HG02642 (cell line): Measurements from ENCODE around the gene RNF167.
"Not testable (repeated sequence)": the region's sequence is repeated elsewhere in the genome, so short reads cannot be mapped to it uniquely, and the experiment has no call there.

Experiments
- ATAC-seq: cut with Tn5 transposase; IDR thresholded peaks from one replicate; pipeline ENCODE4 v1.9.1; 2021; ENCODE audit warnings: mild to moderate bottlenecking; ENCODE audit not compliant: unreplicated experiment, poor library complexity

RNF167 gene

DNA sequence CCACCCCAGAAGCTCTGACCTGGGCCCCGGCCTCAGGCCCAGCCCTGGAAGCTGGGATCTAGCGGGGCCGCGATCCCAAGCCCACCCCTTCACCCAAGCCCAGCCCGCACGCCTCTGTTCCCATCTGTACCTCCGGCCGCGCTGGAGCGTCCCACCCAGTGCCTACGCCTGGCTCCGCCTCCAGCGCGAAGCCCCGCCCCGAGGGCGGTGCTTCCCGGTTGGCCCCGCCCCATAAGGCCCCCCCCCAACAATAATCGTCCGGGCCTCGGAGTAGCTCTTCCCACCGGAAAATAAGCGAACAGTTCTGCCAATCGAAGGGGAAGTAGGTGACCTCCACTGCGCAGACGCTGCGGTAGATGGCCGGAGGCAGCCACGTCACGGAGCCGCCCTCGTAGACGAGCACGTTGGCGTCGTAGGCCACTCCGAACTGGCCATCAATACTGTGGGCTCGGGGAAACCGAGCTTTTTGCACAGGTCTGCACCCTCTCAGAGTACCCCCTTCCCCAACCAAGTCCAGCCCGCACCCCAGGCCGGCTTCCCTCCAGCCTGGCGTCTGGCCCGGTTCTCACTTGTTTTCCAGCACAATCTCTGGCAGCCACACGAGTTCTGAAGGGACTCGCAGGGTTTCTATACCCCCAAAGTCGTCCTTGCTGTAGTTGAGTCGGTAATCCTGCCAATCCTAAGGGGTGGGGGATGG is 38.3 kb upstream of the RNF167 start:
- no peak for ATAC-seq

DNA sequence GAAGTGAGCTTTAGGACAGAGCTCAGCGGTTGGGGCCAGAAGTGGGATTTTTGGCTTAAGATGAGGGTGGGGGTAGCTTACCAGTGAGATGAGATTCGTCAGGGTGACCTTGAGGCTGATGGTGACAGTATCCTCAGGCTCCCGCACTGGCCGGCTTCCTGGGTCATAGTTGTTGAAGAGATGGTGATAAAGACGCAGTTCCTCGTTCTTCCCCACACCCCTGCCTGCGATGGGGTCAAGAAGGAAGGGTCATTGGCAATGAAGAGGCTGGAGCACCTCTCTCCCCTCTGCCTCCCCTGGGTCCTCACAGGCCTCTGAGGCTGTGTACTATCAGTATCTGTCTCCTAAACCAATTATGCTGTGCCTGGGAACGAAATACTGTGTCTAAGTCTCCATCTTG is 37.5 kb upstream of the RNF167 start:
- no peak for ATAC-seq

DNA sequence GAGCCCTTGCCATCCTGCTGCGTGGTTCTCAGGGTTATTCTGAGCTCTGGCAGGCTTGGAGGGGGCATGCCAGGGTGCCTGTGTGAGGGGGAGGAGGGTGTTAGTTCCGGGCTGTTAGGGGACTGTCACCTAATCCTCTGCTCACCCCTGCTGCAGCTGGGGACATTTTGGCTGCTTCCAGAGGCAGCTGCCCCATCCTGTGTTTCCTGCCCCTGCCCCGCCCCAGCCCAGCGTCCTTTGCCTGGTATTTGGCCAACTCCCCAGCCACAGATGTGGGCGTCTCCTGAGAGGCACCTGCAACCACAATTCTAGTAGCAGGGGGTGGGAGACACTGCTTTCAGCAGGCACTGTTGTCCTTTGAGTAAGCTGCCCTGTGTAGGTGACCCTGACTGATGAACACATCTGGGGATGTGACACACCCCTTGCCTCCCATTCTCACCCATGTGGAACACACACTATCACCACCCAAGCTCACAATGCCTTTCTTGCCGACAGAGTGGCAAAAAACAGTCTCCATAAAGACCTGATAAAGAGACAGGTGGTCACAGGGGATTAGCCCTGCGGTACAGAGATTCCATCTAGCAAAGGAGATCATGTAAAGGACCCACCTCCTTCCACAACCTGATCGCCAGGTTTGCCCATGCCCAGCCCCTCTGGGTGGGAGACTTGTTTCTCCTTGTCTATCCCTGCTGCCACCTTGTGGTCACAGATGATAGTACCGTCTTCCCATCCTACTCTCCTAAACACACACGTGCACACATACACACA is 36.8 kb upstream of the RNF167 start, which contains the start of gene CHRNE:
CHRNE (minus strand) TSS at position 48 of the 768 bp plus-strand sequence; CDS start at position 13, 35 bp downstream.
- no peak for ATAC-seq

DNA sequence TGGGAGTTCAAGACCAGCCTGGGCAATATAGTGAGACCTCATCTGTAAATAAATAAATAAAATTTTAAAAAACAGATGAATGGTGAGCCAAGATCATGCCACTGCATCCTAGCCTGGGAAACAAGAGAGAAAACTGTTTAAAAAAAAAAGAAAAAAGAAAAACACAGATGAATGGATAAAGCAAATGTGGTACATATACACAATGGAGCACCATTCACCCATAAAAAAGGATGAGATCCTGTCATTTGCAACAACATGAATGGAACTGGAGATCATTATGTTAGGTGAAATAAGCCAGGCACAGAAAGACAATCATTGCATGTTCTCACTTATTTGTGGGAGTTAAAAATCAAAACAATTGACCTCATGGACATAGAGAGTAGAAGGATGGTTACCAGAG is 33.4 kb upstream of the RNF167 start:
- ATAC-seq = not testable (repeated sequence)

DNA sequence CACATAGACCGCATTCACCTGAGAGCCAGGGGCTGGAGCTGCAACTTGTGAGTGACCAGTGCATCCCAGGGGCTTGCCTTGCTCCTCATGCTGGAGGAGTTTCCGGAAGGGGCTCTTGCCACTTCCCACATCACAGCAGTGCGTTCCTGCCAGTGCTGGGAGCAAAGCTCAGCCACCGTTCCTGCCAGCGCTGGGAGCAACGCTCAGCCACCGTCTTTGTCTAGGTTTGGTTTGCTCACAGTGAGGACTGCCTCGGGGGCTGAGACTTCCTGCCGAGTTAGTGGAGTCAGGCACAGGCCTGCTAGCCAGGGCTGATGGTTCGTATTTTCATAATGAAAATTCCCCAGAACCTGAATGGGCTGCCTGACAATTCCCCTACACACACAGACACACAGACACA is 31.8 kb upstream of the RNF167 start:
- no peak for ATAC-seq

DNA sequence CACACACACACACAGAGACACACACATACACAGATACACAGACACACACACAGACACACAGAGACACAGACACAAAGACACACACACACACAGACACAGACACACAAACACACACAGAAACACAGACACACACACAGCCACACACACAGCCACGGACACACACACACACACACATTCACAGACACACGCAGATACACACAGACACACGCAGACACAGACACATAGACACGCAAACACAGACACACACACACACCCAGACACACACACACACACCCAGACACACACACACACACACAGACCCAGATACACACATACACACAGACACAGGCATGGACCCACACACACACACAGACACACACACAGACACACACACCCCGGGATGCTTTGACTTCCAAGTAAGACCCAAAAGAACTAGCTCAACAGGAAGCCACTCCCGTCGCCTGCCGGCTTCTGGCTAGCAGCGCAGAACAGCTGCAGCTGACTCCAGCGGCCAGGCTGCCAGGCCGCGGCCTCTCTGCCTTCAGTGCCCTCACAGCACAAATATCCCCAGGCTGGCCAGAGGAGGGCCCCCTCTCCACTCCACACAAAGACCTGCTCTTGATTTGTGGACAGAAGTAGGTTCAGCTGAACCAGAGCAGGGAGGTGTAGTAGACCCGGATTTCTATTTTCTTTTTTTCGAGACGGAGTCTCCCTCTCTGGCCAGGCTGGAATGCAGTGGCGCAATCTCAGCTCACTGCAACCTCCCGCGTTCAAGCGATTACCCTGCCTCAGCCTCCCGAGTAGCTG is 31.2 kb upstream of the RNF167 start:
- peak; percentile 64 for ATAC-seq

DNA sequence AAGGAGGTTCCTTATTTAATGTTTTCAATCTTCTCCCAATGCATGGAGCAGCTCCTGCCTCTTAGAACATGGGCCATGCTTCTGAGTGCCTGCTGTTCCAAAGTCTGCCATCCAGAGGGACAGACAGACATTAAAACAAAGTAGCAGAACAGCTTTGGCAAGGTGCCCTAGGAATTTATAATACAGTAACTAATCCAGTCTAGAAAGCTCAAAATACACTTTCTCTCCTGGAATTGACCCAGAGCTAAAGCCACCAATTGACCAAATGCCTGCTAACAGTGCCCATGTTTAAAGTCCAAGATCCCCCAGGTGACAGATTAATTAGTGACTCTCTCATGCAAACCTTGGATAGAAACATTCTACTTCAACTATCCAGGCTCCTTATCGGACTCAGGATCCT is 26.1 kb upstream of the RNF167 start:
- no peak for ATAC-seq

DNA sequence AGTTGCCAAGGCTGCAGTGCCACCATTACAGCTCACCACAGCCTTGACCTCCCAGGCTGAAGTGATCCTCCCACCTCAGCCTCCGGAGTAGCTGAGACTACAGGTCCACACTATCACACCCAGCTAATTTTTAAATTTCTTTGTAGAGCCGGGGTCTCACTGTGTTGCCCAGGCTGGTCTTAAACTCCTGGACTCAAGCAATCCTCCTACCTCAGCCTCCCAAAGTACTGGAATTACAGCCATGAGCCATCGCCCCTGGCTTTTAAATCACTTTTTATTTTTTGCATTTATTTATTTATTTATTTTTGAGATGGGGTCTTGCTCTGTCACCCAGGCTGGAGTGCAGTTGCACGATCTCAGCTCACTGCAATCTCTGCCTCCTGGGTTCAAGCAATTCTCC is 25.5 kb upstream of the RNF167 start:
- ATAC-seq = not testable (repeated sequence)

DNA sequence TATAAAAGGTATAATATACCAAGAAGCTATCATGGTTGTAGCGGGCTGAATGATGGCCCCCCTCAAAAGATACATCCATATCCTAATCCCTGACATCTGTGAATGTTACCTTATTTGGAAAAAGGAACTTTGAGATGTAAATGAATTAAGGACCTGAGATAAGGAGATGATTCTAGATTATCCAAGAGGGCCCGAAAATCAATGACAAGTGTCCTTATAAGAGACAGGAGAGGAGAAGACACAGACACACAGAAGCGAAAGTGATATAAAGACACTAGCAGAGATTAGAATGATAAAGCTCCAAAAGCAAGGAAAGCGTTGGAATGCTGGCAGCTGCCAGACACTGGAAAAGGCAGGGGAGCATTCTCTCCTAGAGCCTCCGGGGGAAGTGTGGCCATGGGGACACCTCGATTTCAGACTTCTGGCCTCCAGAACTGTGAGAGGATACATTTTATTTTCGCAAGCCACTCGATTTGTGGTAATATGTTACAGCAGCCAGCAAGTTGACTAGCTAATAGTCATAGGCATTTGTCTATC is 20.5 kb upstream of the RNF167 start:
- ATAC-seq = no peak

DNA sequence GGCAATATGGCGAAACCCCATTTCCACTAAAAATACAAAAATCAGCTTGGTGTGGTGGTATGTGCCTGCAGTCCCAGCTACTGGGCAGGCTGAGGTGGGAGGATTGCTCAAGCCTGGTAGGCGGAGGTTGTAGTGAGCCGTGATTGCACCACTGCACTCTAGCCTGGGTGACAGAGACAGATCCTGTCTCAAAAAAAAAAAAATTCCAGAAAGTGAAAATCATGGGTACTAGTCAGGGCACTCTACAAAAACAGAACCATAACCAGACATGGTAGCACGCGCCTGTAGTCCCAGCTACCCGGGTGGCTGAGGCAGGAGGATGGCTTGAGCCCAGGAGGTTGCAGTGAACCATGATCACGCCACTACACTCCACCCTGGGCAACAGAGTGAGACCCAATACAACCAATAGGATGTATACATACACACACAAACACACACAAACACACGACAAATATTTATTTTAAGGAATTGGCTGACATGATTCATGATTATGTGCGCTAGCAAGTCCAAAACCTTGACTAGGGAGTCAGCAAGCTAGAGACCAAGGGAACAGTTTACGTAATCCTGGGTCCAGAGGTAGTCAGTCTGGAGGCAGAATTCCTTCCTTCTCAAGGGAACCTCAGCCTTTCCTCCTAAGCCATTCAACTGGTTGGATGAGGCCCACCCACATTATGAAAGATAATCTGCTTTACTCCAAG is 19.6 kb upstream of the RNF167 start:
- no peak for ATAC-seq

DNA sequence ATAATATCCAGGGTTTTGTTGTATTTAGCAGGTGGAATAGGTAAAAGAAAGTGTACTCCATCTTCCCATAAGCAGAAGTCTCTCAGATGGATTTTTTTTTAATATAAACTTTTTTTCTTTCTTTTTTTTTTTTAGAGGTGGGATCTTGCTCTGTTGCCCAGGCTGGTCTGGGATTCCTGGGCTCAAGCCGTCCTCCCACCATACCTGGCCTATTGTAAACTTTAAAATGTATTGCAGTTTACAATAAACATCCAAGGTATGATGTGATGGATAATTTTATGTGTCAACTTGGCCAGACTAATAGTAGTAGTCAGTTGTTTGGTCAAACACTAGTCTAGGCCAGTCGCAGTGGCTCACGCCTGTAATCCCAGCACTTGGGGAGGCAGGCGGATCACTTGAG is 18.7 kb upstream of the RNF167 start:
- ATAC-seq = no peak

DNA sequence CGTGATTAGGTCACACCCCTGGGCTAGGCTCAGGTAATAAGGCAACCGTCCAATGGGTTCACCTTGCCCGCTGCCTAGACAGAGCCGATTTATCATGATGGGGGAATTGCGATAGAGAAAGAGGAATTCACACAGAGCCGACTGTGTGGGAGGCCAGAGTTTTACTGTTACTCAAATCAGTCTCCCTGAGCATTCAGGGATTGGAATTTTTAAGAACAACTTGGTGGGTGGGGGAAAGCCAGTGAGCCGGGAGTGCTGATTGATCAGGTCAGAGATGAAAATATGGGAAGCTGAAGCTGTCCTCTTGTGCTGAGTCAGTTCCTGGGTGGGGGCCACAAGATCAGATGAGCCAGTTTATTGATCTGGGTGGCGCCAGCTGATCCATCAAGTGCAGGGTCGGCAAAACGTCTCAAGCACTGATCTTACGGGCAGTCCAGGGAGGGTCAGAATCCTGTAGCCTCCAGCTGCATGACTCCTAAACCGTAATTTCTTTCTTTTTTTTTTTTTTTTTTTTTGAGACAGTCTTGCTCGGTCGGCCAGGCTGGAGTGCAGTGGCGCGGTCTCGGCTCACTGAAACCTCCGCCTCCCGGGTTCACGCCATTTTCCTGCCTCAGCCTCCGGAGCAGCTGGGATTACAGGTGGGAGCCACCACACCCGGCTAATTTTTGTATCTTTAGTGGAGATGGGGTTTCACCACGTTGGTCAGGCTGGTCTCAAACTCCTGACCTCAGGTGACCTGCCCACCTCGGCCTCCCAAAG is 13.3 kb upstream of the RNF167 start:
- not testable (repeated sequence) for ATAC-seq

DNA sequence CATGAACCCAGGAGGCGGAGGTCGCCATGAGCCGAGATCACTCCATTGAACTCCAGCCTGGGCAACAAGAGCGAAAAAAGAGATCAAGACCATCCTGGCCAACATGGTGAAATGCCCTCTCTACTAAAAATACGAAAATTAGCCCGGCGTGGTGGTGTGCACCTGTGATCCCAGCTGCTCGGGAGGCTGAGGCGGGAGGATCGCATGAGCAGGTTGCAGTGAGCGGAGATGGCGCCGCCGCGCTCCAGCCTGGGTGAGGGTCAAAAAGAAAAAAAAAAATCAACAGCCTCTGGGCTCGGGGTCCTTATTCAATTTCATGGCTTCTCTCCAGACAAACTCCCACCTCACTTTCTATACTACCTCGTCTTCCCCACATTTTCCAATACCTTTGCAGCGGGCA is 11.2 kb upstream of the RNF167 start:
- no peak for ATAC-seq

DNA sequence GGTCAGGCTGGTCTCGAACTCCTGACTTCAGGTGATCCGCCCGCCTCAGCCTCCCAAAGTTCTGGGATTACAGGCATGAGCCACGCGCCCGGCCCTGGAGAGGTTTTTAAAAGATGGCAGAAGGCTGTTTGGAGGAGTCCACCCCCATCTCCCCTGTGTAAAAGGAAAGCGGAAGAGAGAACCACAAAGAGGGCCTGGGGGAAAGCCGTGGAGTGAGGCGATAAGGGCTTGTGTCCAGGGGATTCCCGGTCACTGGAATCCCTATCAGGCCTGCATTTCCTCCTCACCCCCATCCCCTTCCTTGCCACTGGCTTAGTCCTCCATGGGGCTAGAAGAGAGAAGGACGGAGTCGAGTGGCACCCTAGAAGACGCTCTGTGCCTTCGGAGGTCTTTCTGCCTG is 8.1 kb upstream of the RNF167 start, which contains the start of gene GP1BA:
GP1BA (plus strand) TSS at position 315 of the 400 bp plus-strand sequence. CDS start 328 bp downstream, outside the sequence.
- no peak for ATAC-seq

DNA sequence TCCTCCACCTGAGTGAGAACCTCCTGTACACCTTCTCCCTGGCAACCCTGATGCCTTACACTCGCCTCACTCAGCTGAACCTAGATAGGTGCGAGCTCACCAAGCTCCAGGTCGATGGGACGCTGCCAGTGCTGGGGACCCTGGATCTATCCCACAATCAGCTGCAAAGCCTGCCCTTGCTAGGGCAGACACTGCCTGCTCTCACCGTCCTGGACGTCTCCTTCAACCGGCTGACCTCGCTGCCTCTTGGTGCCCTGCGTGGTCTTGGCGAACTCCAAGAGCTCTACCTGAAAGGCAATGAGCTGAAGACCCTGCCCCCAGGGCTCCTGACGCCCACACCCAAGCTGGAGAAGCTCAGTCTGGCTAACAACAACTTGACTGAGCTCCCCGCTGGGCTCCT is 7.3 kb upstream of the RNF167 start:
- ATAC-seq = no peak

DNA sequence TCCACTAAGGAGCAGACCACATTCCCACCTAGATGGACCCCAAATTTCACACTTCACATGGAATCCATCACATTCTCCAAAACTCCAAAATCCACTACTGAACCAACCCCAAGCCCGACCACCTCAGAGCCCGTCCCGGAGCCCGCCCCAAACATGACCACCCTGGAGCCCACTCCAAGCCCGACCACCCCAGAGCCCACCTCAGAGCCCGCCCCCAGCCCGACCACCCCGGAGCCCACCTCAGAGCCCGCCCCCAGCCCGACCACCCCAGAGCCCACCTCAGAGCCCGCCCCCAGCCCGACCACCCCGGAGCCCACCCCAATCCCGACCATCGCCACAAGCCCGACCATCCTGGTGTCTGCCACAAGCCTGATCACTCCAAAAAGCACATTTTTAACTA is 6.4 kb upstream of the RNF167 start:
- ATAC-seq = no peak

DNA sequence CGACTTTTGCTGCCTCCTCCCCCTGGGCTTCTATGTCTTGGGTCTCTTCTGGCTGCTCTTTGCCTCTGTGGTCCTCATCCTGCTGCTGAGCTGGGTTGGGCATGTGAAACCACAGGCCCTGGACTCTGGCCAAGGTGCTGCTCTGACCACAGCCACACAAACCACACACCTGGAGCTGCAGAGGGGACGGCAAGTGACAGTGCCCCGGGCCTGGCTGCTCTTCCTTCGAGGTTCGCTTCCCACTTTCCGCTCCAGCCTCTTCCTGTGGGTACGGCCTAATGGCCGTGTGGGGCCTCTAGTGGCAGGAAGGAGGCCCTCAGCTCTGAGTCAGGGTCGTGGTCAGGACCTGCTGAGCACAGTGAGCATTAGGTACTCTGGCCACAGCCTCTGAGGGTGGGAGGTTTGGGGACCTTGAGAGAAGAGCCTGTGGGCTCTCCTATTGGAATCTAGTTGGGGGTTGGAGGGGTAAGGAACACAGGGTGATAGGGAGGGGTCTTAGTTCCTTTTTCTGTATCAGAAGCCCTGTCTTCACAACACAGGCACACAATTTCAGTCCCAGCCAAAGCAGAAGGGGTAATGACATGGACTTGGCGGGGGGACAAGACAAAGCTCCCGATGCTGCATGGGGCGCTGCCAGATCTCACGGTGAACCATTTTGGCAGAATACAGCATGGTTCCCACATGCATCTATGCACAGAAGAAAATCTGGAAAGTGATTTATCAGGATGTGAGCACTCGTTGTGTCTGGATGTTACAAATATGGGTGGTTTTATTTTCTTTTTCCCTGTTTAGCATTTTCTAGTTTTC is 5.7 kb upstream of the RNF167 start:
- ATAC-seq = peak; percentile 40

DNA sequence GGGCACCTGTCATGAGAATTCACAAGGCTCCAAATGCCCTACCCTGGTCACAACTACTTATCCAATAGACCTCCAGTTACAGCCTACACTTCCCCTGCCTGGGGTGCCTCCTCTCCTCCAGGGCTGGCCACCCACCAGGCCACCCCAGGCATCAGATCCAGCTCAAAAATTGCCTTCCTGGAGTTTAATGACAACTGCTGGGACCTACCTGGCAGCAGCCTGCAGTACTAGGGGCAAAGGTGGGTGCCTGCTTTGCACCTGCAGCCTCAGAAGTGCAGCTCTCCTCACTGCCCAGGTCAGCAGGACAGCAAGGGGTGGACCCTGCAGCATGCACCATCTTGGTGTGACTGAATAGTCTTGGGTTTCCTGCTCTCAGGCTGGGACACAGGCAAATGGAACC is 4.4 kb upstream of the RNF167 start:
- no peak for ATAC-seq

DNA sequence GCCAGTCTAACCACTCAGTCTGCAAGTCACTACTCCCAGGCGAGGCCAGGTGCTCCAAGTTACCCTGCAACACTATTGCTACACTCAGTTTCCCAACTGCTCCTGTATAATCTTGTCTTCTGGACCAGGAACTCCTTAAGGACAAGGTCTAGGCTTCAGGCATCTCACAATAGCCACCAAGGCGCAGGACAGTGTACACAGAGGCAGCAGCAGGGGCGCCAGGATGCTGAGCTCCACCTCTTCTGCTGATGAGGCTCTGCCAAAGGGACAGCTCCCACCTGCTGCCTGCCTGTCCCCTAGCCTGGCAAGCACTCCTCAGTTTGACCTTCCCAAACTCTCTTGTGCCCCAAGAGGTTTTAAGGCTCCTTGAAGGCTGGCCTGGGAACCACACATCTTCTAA is 3.6 kb upstream of the RNF167 start:
- no peak for ATAC-seq
